LNCaP clone FGC (cell line): ENCODE results near the gene PACRG.

ENCODE experiments used
- DNase-seq: peaks from one replicate; pipeline ENCODE4 v3.0.0-alpha.2; 2011; ENCODE audit warnings: low read depth
- H3K4me3 ChIP-seq: 2 replicates; pipeline ENCODE4 v1.5.1; 2011; ENCODE audit warnings: mild to moderate bottlenecking, low read depth, low read length, control low read depth
- TF ChIP-seq, protein P1 (sequence below): IDR thresholded peaks from 2 replicates; pipeline ENCODE4 v1.5.1; 2012; ENCODE audit warnings: mild to moderate bottlenecking; ENCODE audit not compliant: control insufficient read depth, insufficient read depth; ENCODE audit errors: extremely low read depth

The PACRG gene

DNA sequence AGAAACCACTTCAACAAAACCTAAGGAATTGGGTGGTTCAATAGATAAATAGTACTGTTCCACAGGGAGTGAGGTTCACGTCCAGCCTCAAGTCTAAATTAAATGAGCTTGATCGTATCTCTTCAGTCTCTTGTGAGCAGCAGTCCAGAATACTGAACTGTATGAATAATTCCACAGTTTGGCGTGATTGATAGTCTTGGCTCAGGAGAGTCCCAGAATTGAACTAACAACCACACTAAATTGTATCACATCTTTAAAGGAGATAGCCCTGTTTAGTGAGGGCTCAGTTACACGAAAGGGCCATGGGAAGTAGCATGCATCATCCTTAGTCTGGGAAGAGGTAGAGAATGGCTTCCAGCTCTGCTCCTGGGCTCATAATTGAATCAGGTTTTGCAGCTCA is 224.6 kb downstream of the PACRG start:
- TF ChIP-seq, protein P1, sequence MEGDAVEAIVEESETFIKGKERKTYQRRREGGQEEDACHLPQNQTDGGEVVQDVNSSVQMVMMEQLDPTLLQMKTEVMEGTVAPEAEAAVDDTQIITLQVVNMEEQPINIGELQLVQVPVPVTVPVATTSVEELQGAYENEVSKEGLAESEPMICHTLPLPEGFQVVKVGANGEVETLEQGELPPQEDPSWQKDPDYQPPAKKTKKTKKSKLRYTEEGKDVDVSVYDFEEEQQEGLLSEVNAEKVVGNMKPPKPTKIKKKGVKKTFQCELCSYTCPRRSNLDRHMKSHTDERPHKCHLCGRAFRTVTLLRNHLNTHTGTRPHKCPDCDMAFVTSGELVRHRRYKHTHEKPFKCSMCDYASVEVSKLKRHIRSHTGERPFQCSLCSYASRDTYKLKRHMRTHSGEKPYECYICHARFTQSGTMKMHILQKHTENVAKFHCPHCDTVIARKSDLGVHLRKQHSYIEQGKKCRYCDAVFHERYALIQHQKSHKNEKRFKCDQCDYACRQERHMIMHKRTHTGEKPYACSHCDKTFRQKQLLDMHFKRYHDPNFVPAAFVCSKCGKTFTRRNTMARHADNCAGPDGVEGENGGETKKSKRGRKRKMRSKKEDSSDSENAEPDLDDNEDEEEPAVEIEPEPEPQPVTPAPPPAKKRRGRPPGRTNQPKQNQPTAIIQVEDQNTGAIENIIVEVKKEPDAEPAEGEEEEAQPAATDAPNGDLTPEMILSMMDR, result no peak
- DNase-seq, result no peak
- H3K4me3 ChIP-seq, result no peak overlapping the region

- DNase-seq, result no peak
- TF ChIP-seq, protein P1, result no peak
- no peak overlapping the region for H3K4me3 ChIP-seq
Measured at GRCh38 chr6:162957062-162957461, 229.3 kb downstream of the PACRG start.

DNA sequence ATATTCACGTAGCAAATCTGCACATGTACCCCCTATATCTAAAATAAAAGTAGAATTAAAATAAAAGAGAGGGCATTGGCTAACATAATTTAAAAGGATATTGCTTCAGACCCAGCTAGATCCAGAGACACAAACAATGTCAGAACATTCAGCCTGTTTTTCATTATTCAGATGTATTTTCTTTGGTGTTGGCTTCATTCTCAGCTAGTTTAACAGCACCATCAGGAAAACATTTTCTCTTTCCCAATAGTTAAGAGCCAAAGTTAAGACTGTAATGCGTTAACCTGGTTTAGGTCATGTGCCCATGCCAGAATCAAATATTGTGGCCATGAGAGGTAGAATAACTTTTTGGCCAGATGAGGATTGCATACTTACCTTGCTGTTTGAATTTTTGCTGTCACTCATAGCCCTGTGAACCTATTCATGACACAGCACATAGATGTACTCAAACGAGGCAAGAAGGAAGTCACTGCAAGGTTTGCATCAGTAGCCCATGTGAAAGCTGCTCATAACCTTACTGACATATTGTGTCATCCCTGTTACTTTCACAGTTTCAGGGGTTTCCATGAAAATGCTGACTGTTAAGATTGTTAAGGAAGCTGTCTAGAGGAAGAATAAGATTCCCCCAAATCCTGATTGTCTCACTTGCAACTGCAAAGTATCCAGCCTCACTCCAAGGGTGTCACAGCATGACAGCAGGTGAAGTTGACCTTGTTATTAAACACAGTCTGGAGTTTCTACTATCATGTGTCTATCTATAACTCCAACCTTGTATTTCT is 233.1 kb downstream of the PACRG start:
- no peak for DNase-seq
- H3K4me3 ChIP-seq, result no peak overlapping the region
- TF ChIP-seq, protein P1, result no peak

DNA sequence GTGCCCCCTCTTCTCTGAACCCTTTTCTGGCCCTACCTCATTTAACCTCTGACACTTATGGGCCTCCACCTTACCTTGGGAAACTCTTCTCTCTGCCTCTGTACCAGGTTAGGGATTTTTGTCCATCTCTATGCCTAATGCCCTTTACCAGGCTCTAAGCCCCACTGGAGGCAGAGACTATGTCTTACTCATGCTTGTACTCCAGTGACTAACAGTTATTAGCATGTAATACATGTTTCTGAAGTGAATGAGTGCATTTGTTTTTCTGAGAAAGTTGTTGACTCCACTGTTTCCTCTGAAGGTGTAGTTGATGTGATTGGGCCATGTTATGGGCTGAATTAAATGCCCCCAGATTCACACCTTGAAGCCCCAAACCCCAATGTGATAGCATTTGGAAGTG is 234.3 kb downstream of the PACRG start:
- no peak for DNase-seq
- TF ChIP-seq, protein P1, result no peak
- H3K4me3 ChIP-seq, result no peak overlapping the region

DNA sequence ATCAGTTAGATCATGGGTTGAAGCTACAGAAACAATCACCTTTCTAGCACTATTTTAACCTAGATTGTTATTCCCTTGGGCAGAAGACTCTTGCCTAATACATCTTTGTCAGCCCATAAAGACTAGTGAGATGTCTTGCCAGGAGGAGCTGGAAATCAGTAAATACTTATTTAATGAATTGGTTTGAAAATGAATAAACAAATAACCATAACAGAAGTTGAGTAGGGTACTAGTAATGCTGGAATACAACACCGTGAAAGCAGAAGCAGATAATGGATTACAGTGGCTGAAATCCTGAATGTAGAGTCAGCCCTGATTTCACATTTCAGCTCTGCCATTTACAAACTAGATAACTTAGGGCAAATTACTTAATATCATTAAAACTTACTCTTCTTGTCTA is 236.1 kb downstream of the PACRG start:
- DNase-seq, result no peak
- TF ChIP-seq, protein P1, result no peak

GRCh38 chr6:162964488-162965140 is 236.8 kb downstream of the PACRG start:
- no peak overlapping the region for H3K4me3 ChIP-seq
- TF ChIP-seq, protein P1, result no peak
- no peak for DNase-seq

More for the DNA sequence above, 236.1 kb downstream of the PACRG start:
- H3K4me3 ChIP-seq, result no peak overlapping the region

DNA sequence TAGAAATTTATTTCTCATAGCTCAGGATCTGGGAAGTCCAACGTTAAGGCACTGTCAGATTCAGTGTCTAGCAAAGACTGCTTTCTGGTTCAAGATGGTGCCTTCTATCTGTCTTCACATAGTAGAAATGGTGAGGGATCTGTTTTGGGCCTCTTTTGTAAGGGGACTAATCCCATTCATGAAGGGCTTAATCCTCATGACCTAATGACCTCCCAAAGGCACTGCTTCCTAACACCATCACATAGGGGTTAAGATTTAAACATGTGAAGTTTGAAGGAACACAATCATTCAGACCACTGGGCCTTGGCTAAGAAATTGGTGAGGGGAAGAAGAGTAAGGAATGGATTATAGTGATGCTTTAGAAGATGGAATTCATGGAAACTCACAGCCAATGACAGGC is 237.6 kb downstream of the PACRG start:
- DNase-seq, result no peak
- H3K4me3 ChIP-seq, result no peak overlapping the region
- TF ChIP-seq, protein P1, result no peak
